ENCODE data around the gene MVD. TPM values are rescaled to one million over a fixed set of nuclear protein-coding genes. Genes with fewer than 3 reads are reported as not detected.

Gene MVD
- total RNA-seq, 1 experiment from 2014 or later = 119 TPM

DNA sequence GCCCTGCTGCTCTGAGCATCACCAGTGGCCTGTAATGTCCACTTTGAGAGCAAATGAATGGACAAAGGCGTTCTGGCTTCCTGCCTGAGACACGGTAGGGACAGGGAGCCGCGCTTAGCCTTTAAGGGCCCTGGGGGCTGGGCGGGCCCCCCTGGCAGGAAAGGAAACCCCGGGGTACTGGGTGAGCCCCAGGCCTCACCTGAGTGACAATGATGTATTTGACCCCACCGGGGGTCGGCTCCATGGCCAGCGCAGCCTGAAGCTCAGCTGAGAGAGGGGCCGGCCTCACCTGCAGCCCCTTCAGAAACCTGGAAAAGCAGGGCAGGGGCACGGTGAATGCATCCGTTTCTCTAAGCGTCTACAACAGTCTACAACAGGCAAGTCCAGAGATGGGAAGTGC, 9.8 kb downstream of the MVD start:
- no peaks in the 10 kb centered on the region for H4K20me1 ChIP-seq (ENCODE audit: insufficient read depth)
- no peak overlapping the region for H2AFZ ChIP-seq (ENCODE audit: low read depth, low read length, poor library complexity, severe bottlenecking)
- H3K27me3 ChIP-seq (ENCODE audit: insufficient read depth, low read length) = no peaks in the 10 kb centered on the region
- no peak overlapping the region for H3K9ac ChIP-seq (ENCODE audit: low read length)
- no peak for TF ChIP-seq ATF3 (IDR thresholded peaks at IDR 0.05)
- no peak for TF ChIP-seq FOSL1 (IDR thresholded peaks at IDR 0.05; ENCODE audit: low read depth)
- no peak for TF ChIP-seq SIN3A (IDR thresholded peaks at IDR 0.05; ENCODE audit: low read depth)
- no peak for TF ChIP-seq SP1 (IDR thresholded peaks at IDR 0.05; ENCODE audit: low read depth)
- no peak for TF ChIP-seq EZH2phosphoT487 (IDR thresholded peaks at IDR 0.05; ENCODE audit: borderline replicate concordance)
- no peaks in the 10 kb centered on the region for H3K9me3 ChIP-seq (ENCODE audit: control insufficient read depth in 1 of 2, insufficient read depth in 1 of 2, low read depth in 1 of 2, low read length in 2 of 2)
- H3K4me2 ChIP-seq (ENCODE audit: low read length) = no peak overlapping the region
- no peaks in the 10 kb centered on the region for H3K9me2 ChIP-seq (ENCODE audit: insufficient read depth)
- DNase-seq (ENCODE audit: low read depth, low spot score) = no peak
- H3K79me2 ChIP-seq (ENCODE audit: insufficient read depth, low read length) = peaks cover 26% of the 10 kb centered on the region
- ChIA-PET RAD21 (ENCODE audit: low non-redundant PET in 1 of 2, low total read pairs in 2 of 2, uncharacterized antibody in 2 of 2, unreplicated experiment in 2 of 2) (no interaction called here), POLR2A (no interaction called here), CTCF (no interaction called here)
- no peak for ATAC-seq
- peaks cover 9 to 11% of the 10 kb centered on the region in 2 experiments; a peak in 2 of 4 replicates for H3K36me3 ChIP-seq (ENCODE audit: control insufficient read depth in 1 of 2, insufficient read depth in 2 of 2, low read length in 2 of 2)
- no peak overlapping the region for H3K27ac ChIP-seq (ENCODE audit: low read depth, low read length)
- H3K4me1 ChIP-seq (ENCODE audit: control insufficient read depth in 1 of 2, insufficient read depth in 2 of 2, low read length in 2 of 2) = peaks cover 16 to 26% of the 10 kb centered on the region in 2 experiments
- no TSS peak for BruUV-seq (replicated peaks)
- no peak overlapping the region for H3K4me3 ChIP-seq (replicated peaks in 1 of 2; ENCODE audit: low read depth in 1 of 2, low read length in 2 of 2)
- intact Hi-C loops (cut with micrococcal nuclease) = loop anchor here (5.0 kb wide), 1 partner anchor 201 kb away; the partner anchor contains the start of gene ZFPM1

DNA sequence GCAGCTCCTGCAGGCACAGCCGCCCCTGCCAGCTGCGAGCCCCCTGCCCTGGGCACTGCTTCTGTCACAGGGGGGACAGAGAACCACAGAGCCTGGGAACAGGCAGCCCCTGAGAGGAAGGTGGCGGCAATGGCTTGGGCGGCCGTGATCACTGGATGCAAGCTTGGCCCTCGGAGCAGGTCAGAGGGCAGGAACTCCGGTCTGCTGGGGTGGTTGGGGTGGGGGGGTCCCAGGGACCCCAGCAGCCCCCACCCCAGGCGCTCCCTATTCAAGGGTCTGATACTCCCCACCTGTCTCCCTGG, 10.2 kb downstream of the MVD start:
- BruUV-seq (replicated peaks) = no TSS peak

More for the DNA sequence above, 10.2 kb downstream of the MVD start:
- H4K20me1 ChIP-seq (ENCODE audit: insufficient read depth) = no peaks in the 10 kb centered on the region
- intact Hi-C loops (cut with micrococcal nuclease) = loop anchor here (5.0 kb wide), 1 partner anchor 200 kb away; the partner anchor contains the start of gene ZFPM1
- DNase-seq (ENCODE audit: low read depth, low spot score) = no peak
- no peak for TF ChIP-seq EZH2 (IDR thresholded peaks at IDR 0.05)
- TF ChIP-seq POLR2A (IDR thresholded peaks at IDR 0.05; ENCODE audit: borderline replicate concordance, extremely low read depth, insufficient read depth, insufficient read length) = no peak
- no peak for TF ChIP-seq CEBPB (IDR thresholded peaks at IDR 0.05; ENCODE audit: low read depth)
- TF ChIP-seq ELF1 (IDR thresholded peaks at IDR 0.05; ENCODE audit: borderline replicate concordance, low read depth) = no peak
- no peak for TF ChIP-seq POLR2AphosphoS5 (IDR thresholded peaks at IDR 0.05; ENCODE audit: low read depth, low read length)
- TF ChIP-seq, protein P1, sequence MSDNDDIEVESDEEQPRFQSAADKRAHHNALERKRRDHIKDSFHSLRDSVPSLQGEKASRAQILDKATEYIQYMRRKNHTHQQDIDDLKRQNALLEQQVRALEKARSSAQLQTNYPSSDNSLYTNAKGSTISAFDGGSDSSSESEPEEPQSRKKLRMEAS (IDR thresholded peaks at IDR 0.05) = no peak
- no peak for TF ChIP-seq REST (IDR thresholded peaks at IDR 0.05; ENCODE audit: low read depth)
- TF ChIP-seq EZH2phosphoT487 (IDR thresholded peaks at IDR 0.05; ENCODE audit: borderline replicate concordance) = no peak
- TF ChIP-seq CBX3 (IDR thresholded peaks at IDR 0.05; ENCODE audit: low read depth) = no peak
- TF ChIP-seq ZNF274 (IDR thresholded peaks at IDR 0.05; ENCODE audit: low read depth, low read length) = no peak
- no peak for TF ChIP-seq JUND (IDR thresholded peaks at IDR 0.05)
- no peak for TF ChIP-seq SP1 (IDR thresholded peaks at IDR 0.05; ENCODE audit: low read depth)
- no peak for TF ChIP-seq SIN3A (IDR thresholded peaks at IDR 0.05; ENCODE audit: low read depth)
- TF ChIP-seq RAD21 (IDR thresholded peaks at IDR 0.05; ENCODE audit: low read depth) = no peak
- TF ChIP-seq CTCF (IDR thresholded peaks at IDR 0.05 in 2 of 3, conservative IDR thresholded peaks at IDR 0.05 in 1 of 3; ENCODE audit: borderline replicate concordance in 1 of 3, insufficient read depth in 1 of 3, low read depth in 2 of 3, low read length in 2 of 3) = no peak
- no peak for TF ChIP-seq EGR1 (IDR thresholded peaks at IDR 0.05; ENCODE audit: low read depth)
- ChIA-PET RAD21 (ENCODE audit: low non-redundant PET in 1 of 2, low total read pairs in 2 of 2, uncharacterized antibody in 2 of 2, unreplicated experiment in 2 of 2) (no interaction called here), POLR2A (no interaction called here), CTCF (no interaction called here)
- ATAC-seq = no peak
- peak overlapping the region; percentile 86; the same call in 1 of the 2 replicates for H3K27ac ChIP-seq (ENCODE audit: low read depth, low read length)
- no peak overlapping the region for H3K4me2 ChIP-seq (ENCODE audit: low read length)
- H3K27me3 ChIP-seq (ENCODE audit: insufficient read depth, low read length) = no peaks in the 10 kb centered on the region
- H3K9me2 ChIP-seq (ENCODE audit: insufficient read depth) = no peaks in the 10 kb centered on the region
- no peak overlapping the region for H2AFZ ChIP-seq (ENCODE audit: low read depth, low read length, poor library complexity, severe bottlenecking)
- H3K79me2 ChIP-seq (ENCODE audit: insufficient read depth, low read length) = peaks cover 30% of the 10 kb centered on the region
- H3K4me3 ChIP-seq (replicated peaks in 1 of 2; ENCODE audit: low read depth in 1 of 2, low read length in 2 of 2) = no peak overlapping the region
- no peaks in the 10 kb centered on the region for H3K9me3 ChIP-seq (ENCODE audit: control insufficient read depth in 1 of 2, insufficient read depth in 1 of 2, low read depth in 1 of 2, low read length in 2 of 2)
- H3K9ac ChIP-seq (ENCODE audit: low read length) = no peak overlapping the region
- peaks cover 6 to 10% of the 10 kb centered on the region in 2 experiments; a peak in 1 of 4 replicates for H3K36me3 ChIP-seq (ENCODE audit: control insufficient read depth in 1 of 2, insufficient read depth in 2 of 2, low read length in 2 of 2)
- H3K4me1 ChIP-seq (ENCODE audit: control insufficient read depth in 1 of 2, insufficient read depth in 2 of 2, low read length in 2 of 2) = peaks cover 16 to 26% of the 10 kb centered on the region in 2 experiments
